Activated T-helper 2 cell treated with anti-CD3 and anti-CD28 coated beads, Interferon-gamma antibody, Interleukin-2, Interleukin-4, amounts not matched to agents 10 μg/mL and 5 μg/mL and 100 μg/mL, durations not matched to agents 14 hours and 24 hours and 36 hours (primary cell): ENCODE measurements around the gene ARHGAP19. TPM values are rescaled to one million over a fixed set of nuclear protein-coding genes. Genes with fewer than 3 reads are reported as not detected.

Experiments
- DNase-seq: peaks from one replicate; pipeline ENCODE4 v3.0.0; 2021; ENCODE audit warnings: low spot score
- H3K27ac Mint-ChIP-seq: one replicate; pipeline ENCODE4 v1.8.0; 2021; ENCODE audit warnings: mixed read lengths
- H3K27me3 Mint-ChIP-seq: one replicate; pipeline ENCODE4 v1.8.0; 2021; ENCODE audit warnings: low read depth, mixed read lengths
- H3K36me3 Mint-ChIP-seq: one replicate; pipeline ENCODE4 v1.8.0; 2021; ENCODE audit warnings: low read depth, mixed read lengths
- H3K4me1 Mint-ChIP-seq: one replicate; pipeline ENCODE4 v1.8.0; 2021; ENCODE audit warnings: low read depth, mixed read lengths
- H3K4me3 Mint-ChIP-seq: one replicate; pipeline ENCODE4 v1.8.0; 2021; ENCODE audit warnings: low read depth, mild to moderate bottlenecking, moderate library complexity, mixed read lengths
- H3K9me3 Mint-ChIP-seq: one replicate; pipeline ENCODE4 v1.8.0; 2021; ENCODE audit warnings: mixed read lengths
- intact Hi-C: fragments of 100-400 bp; cut with micrococcal nuclease; formaldehyde crosslinking; loops from one replicate; pipeline ENCODE4 v1.15.1; 2023
- total RNA-seq: library from RNA; stranded (reverse); gene quantifications from 2 replicates; pipeline ENCODE4 v1.2.3, GENCODE V29; 2022

ARHGAP19 gene
- total RNA-seq, 1 donor from 2014 or later: 29.9 TPM

- Mint-ChIP-seq H3K27me3 (peaks cover 18% of the 10 kb centered on the region), H3K4me1 (no peaks in the 10 kb centered on the region), H3K4me3 (no peak overlapping the region), H3K9me3 (no peaks in the 10 kb centered on the region), H3K27ac (no peak overlapping the region), H3K36me3 (no peaks in the 10 kb centered on the region)
- DNase-seq: no peak
- intact Hi-C loops: no loop called here
These were observed 117.5 kb downstream of the ARHGAP19 start for GRCh38 chr10:97174941-97175340.

- no peaks in the 10 kb centered on the region for H3K9me3 Mint-ChIP-seq
- H3K27ac Mint-ChIP-seq: no peak overlapping the region
- H3K4me3 Mint-ChIP-seq: no peak overlapping the region
- H3K36me3 Mint-ChIP-seq: no peaks in the 10 kb centered on the region
- intact Hi-C loops: no loop called here
- DNase-seq: no peak
- H3K4me1 Mint-ChIP-seq: no peaks in the 10 kb centered on the region
- peaks cover 19% of the 10 kb centered on the region for H3K27me3 Mint-ChIP-seq
These were observed 118.1 kb downstream of the ARHGAP19 start for GRCh38 chr10:97174276-97174775.

- peaks cover 13% of the 10 kb centered on the region for H3K27me3 Mint-ChIP-seq
- no peaks in the 10 kb centered on the region for H3K4me1 Mint-ChIP-seq
- intact Hi-C loops: no loop called here
- no peak for DNase-seq
- no peaks in the 10 kb centered on the region for H3K36me3 Mint-ChIP-seq
- H3K4me3 Mint-ChIP-seq: no peak overlapping the region
- no peak overlapping the region for H3K27ac Mint-ChIP-seq
- no peaks in the 10 kb centered on the region for H3K9me3 Mint-ChIP-seq
These were observed 119.4 kb downstream of the ARHGAP19 start for GRCh38 chr10:97173036-97173435.

Other genes with a start within 250 kb of the ARHGAP19 start
- 0.21 and 0.32 TPM in 2 replicates for gene SLIT1, start 106.7 kb downstream of the ARHGAP19 start, total RNA-seq
- 2.9 and 3.4 TPM in 2 replicates for gene FRAT1, start 26.6 kb upstream of the ARHGAP19 start, total RNA-seq
- 10.4 and 10.6 TPM in 2 replicates for gene FRAT2, start 42.1 kb upstream of the ARHGAP19 start, total RNA-seq
- 69.8 and 70.1 TPM in 2 replicates for gene RRP12, start 108.7 kb upstream of the ARHGAP19 start, total RNA-seq
- 877 and 885 TPM in 2 replicates for gene PGAM1, start 133.6 kb upstream of the ARHGAP19 start, total RNA-seq
- 49.9 and 53.4 TPM in 2 replicates for gene EXOSC1, start 153.4 kb upstream of the ARHGAP19 start, total RNA-seq
- gene ZDHHC16, start 153.5 kb upstream of the ARHGAP19 start, total RNA-seq: 41.4 and 52.9 TPM in 2 replicates
- gene MMS19, start 205.8 kb upstream of the ARHGAP19 start, total RNA-seq: 106 and 108 TPM in 2 replicates
- gene UBTD1, start 206.3 kb upstream of the ARHGAP19 start, total RNA-seq: 1.6 and 1.8 TPM in 2 replicates